H1 (cell line): ENCODE data around the gene TEKTIP1. TPM values are rescaled to one million over a fixed set of nuclear protein-coding genes. Genes with fewer than 3 reads are reported as not detected.

Experiments used
- CTCF ChIA-PET: fragments of 300-600 bp; sonication (Branson Sonifier 250); formaldehyde crosslinking; loops from one replicate; lab custom pipeline; 2021; ENCODE audit not compliant: partially characterized antibody; lab: Charles Lee
- POLR2A ChIA-PET: fragments of 300-600 bp; sonication (Branson Sonifier 250); formaldehyde crosslinking; loops from one replicate; lab custom pipeline; 2021; ENCODE audit warnings: inconsistent platforms; ENCODE audit not compliant: partially characterized antibody; lab: Charles Lee
- DNase-seq, 2 experiments: peaks; one replicate each; pipeline versions ENCODE4 v3.0.0 to v3.0.0-alpha.2; 2010 to 2022; ENCODE audit warnings: low spot score in 2 of 2, low read depth in 1 of 2, mixed read lengths in 1 of 2
- FAIRE-seq: peaks from 2 replicates; lab custom pipeline; 2011; peaks lifted over from hg19 to GRCh38; lab: Jason Lieb, UNC
- H2AFZ ChIP-seq: 2 replicates; pipeline ENCODE4 v1.8.1; 2012; ENCODE audit warnings: low read length, inconsistent platforms
- H2AK5ac ChIP-seq: 2 replicates; pipeline ENCODE4 v1.6.1; 2013; ENCODE audit warnings: low read depth, low read length
- H2BK120ac ChIP-seq: replicated peaks from 2 replicates; pipeline ENCODE3; 2013; ENCODE audit warnings: low read depth, low read length, inconsistent platforms
- H2BK12ac ChIP-seq: 2 replicates; pipeline ENCODE4 v1.6.1; 2013; ENCODE audit warnings: low read depth, low read length
- H2BK15ac ChIP-seq: 2 replicates; pipeline ENCODE4 v1.6.1; 2013; ENCODE audit warnings: low read length
- H2BK20ac ChIP-seq: 2 replicates; pipeline ENCODE4 v1.6.1; 2013; ENCODE audit warnings: low read length
- H2BK5ac ChIP-seq: 2 replicates; pipeline ENCODE4 v1.6.1; 2013; ENCODE audit warnings: low read depth, low read length
- H3K14ac ChIP-seq: 2 replicates; pipeline ENCODE4 v1.6.1; 2013; ENCODE audit warnings: inconsistent platforms; ENCODE audit not compliant: insufficient read length
- H3K18ac ChIP-seq: 2 replicates; pipeline ENCODE4 v1.6.1; 2013; ENCODE audit warnings: low read length; ENCODE audit errors: extremely low read depth
- H3K23ac ChIP-seq: 2 replicates; pipeline ENCODE4 v1.6.1; 2013; ENCODE audit warnings: inconsistent platforms; ENCODE audit not compliant: insufficient read length
- H3K23me2 ChIP-seq: 2 replicates; pipeline ENCODE4 v1.6.1; 2013; ENCODE audit warnings: low read depth, low read length
- H3K27ac ChIP-seq: 2 replicates; pipeline ENCODE4 v1.6.1; 2011; ENCODE audit warnings: low read depth, low read length, inconsistent platforms
- H3K27me3 ChIP-seq, 4 experiments: replicated peaks in 1 of 4; 1 replicate in 1 of 4; 2 replicates in 3 of 4; pipeline versions ENCODE4 v1.6.1 to v1.8.1; 2011 to 2013; ENCODE audit warnings: low read length in 3 of 4, mild to moderate bottlenecking in 3 of 4, inconsistent platforms in 2 of 4, mixed read lengths in 2 of 4, moderate library complexity in 1 of 4; ENCODE audit not compliant: control insufficient read depth in 3 of 4, insufficient read depth in 3 of 4; ENCODE audit errors: extremely low read depth in 1 of 4
- H3K36me3 ChIP-seq, 4 experiments: 2 replicates each; pipeline versions ENCODE4 v1.6.1 to v1.8.1; 2011 to 2013; ENCODE audit warnings: mild to moderate bottlenecking in 4 of 4, low read length in 3 of 4, moderate library complexity in 2 of 4, control low read depth in 1 of 4, inconsistent platforms in 1 of 4; ENCODE audit not compliant: insufficient read depth in 4 of 4, control insufficient read depth in 2 of 4
- H3K4ac ChIP-seq: replicated peaks from 2 replicates; pipeline ENCODE3; 2013; ENCODE audit warnings: low read length, low read depth, mixed read lengths, inconsistent platforms; ENCODE audit not compliant: insufficient read length
- H3K4me1 ChIP-seq, 4 experiments: replicated peaks in 1 of 4; 1 replicate in 1 of 4; 2 replicates in 3 of 4; pipeline versions ENCODE4 v1.6.1 to v1.8.1; 2011 to 2013; ENCODE audit warnings: low read length in 3 of 4, inconsistent platforms in 2 of 4, mixed read lengths in 1 of 4; ENCODE audit not compliant: insufficient read depth in 4 of 4, control insufficient read depth in 3 of 4
- H3K4me2 ChIP-seq, 2 experiments: 2 replicates each; pipeline versions ENCODE4 v1.6.1 to v1.8.1; 2011 to 2013; ENCODE audit warnings: low read depth in 2 of 2, low read length in 2 of 2, control low read depth in 1 of 2, inconsistent platforms in 1 of 2, mild to moderate bottlenecking in 1 of 2; ENCODE audit not compliant: insufficient read depth in 1 of 2
- H3K4me3 ChIP-seq, 4 experiments: fragments of 200-600, 300-600 bp in 1 of 4; sonication (generic), shearing (Covaris generic), sonication (Bioruptor Twin) in 1 of 4; 2 replicates each; pipeline versions ENCODE4 v1.5.1 to v1.8.1; 2011 to 2016; ENCODE audit warnings: low read length in 4 of 4, low read depth in 3 of 4, control low read depth in 2 of 4, inconsistent platforms in 2 of 4, mild to moderate bottlenecking in 2 of 4, mixed read lengths in 1 of 4, moderate library complexity in 1 of 4; ENCODE audit not compliant: insufficient read depth in 2 of 4; ENCODE audit errors: extremely low read depth in 1 of 4
- H3K56ac ChIP-seq: replicated peaks from 2 replicates; pipeline ENCODE3; 2013; ENCODE audit warnings: low read depth, mild to moderate bottlenecking, mixed read lengths, low read length, inconsistent platforms; ENCODE audit not compliant: insufficient read length
- H3K79me1 ChIP-seq: 2 replicates; pipeline ENCODE4 v1.6.1; 2013; ENCODE audit warnings: low read depth, low read length, control low read depth
- H3K79me2 ChIP-seq, 2 experiments: 2 replicates each; pipeline versions ENCODE4 v1.6.1 to v1.8.1; 2012 to 2013; ENCODE audit warnings: low read length in 2 of 2, mild to moderate bottlenecking in 2 of 2, inconsistent platforms in 1 of 2; ENCODE audit not compliant: insufficient read depth in 2 of 2, control insufficient read depth in 1 of 2
- H3K9ac ChIP-seq, 4 experiments: replicated peaks in 1 of 4; 1 replicate in 1 of 4; 2 replicates in 3 of 4; pipeline versions ENCODE4 v1.6.1 to v1.8.1; 2011 to 2013; ENCODE audit warnings: low read depth in 3 of 4, low read length in 3 of 4, control low read depth in 2 of 4, mild to moderate bottlenecking in 2 of 4, moderate library complexity in 2 of 4, inconsistent platforms in 1 of 4; ENCODE audit errors: extremely low read depth in 1 of 4
- H3K9me3 ChIP-seq, 2 experiments: 2 replicates each; pipeline versions ENCODE4 v1.6.1 to v1.8.1; 2012 to 2013; ENCODE audit warnings: mild to moderate bottlenecking in 2 of 2, moderate library complexity in 2 of 2, control low read depth in 1 of 2, inconsistent platforms in 1 of 2, low read depth in 1 of 2, low read length in 1 of 2, mixed read lengths in 1 of 2; ENCODE audit not compliant: insufficient read depth in 2 of 2
- H4K20me1 ChIP-seq, 2 experiments: replicated peaks in 1 of 2; 2 replicates each; pipeline versions ENCODE3 to v1.8.1; 2011 to 2013; ENCODE audit warnings: inconsistent platforms in 2 of 2, low read length in 2 of 2, mild to moderate bottlenecking in 1 of 2; ENCODE audit not compliant: insufficient read depth in 2 of 2, control insufficient read depth in 1 of 2
- H4K5ac ChIP-seq: 2 replicates; pipeline ENCODE4 v1.6.1; 2013; ENCODE audit warnings: low read length, low read depth, mixed read lengths, inconsistent platforms; ENCODE audit not compliant: insufficient read length
- H4K8ac ChIP-seq: 2 replicates; pipeline ENCODE4 v1.8.0; 2013; ENCODE audit warnings: mild to moderate bottlenecking, moderate library complexity, low read length, inconsistent platforms; ENCODE audit not compliant: insufficient read depth; ENCODE audit errors: extremely low read depth
- H4K91ac ChIP-seq: replicated peaks from 2 replicates; pipeline ENCODE3; 2013; ENCODE audit warnings: low read length, mixed read lengths, inconsistent platforms; ENCODE audit not compliant: insufficient read length
- BRCA1 ChIP-seq: IDR thresholded peaks from 2 replicates; pipeline ENCODE4 v1.6.1; 2012; ENCODE audit warnings: low read depth, low read length, improper control_type of control experiment
- CREB1 ChIP-seq: IDR thresholded peaks from 2 replicates; pipeline ENCODE4 v1.6.1; 2012; ENCODE audit warnings: inconsistent platforms
- GABPA ChIP-seq: IDR thresholded peaks from 2 replicates; pipeline ENCODE4 v1.6.1; 2011; ENCODE audit warnings: mild to moderate bottlenecking, low read length, moderate library complexity, borderline replicate concordance; ENCODE audit not compliant: insufficient read depth
- JUND ChIP-seq: IDR thresholded peaks from 2 replicates; pipeline ENCODE4 v1.6.1; 2011; ENCODE audit warnings: mild to moderate bottlenecking, improper control_type of control experiment, low read length
- KDM5A ChIP-seq: fragments of 200-600 bp; IDR thresholded peaks from 2 replicates; pipeline ENCODE4 v1.7.1; 2012; ENCODE audit warnings: mild to moderate bottlenecking, low read length, inconsistent platforms, mixed read lengths
- RFX5 ChIP-seq: IDR thresholded peaks from 2 replicates; pipeline ENCODE4 v1.6.1; 2011; ENCODE audit warnings: low read depth, low read length, improper control_type of control experiment, borderline replicate concordance
- ZNF274 ChIP-seq: IDR thresholded peaks from 2 replicates; pipeline ENCODE4 v1.7.0; 2012; ENCODE audit warnings: low read length, borderline replicate concordance; ENCODE audit errors: extremely low read depth
- WGBS, 2 experiments: shearing (Covaris generic) in 1 of 2; methylation state at CpG; one replicate each; pipeline versions ENCODE4 v1.1.6 to v1.1.7; 2013 to 2015; ENCODE audit warnings: low lambda C conversion rate in 2 of 2, mixed read lengths in 2 of 2, inconsistent platforms in 1 of 2, low coverage in 1 of 2, missing lambda C conversion rate in 1 of 2; ENCODE audit not compliant: insufficient replicate concordance in 2 of 2, insufficient coverage in 1 of 2, insufficient read length in 1 of 2; ENCODE audit errors: extremely low coverage in 1 of 2, missing lambda C conversion rate in 1 of 2; 5-methylcytosine and 5-hydroxymethylcytosine counted together
- polyA plus RNA-seq, 7 experiments: library from polyadenylated mRNA; depleted of rRNA in 3 of 7; stranded (reverse) in 5 of 7; unstranded in 2 of 7; fragments of >200 nt in 5 of 7; fragments of 200-250 nt in 2 of 7; gene quantifications; 1 replicate in 5 of 7; 2 replicates in 1 of 7; 4 replicates in 1 of 7; pipeline versions ENCODE4 v1.2.1 to v1.2.3, GENCODE V29; 2011 to 2013; ENCODE audit warnings: missing spikeins in 2 of 7, mixed read lengths in 2 of 7
- total RNA-seq: library from RNA; stranded (reverse); fragmentation: NEBNext Ultra II Directional; extraction: Animal tissue kit (Norgen Biotek cat#: 25700); gene quantifications from 2 replicates; pipeline ENCODE4 v1.2.1, GENCODE V29; 2021
- TF ChIP-seq, protein P1 (sequence below), 3 experiments: IDR thresholded peaks; 1 replicate in 2 of 3; 2 replicates in 1 of 3; pipeline versions ENCODE4 v1.5.1 to v1.6.1; 2011; ENCODE audit warnings: low read length in 3 of 3, mild to moderate bottlenecking in 3 of 3, inconsistent platforms in 2 of 3, low read depth in 1 of 3, moderate library complexity in 1 of 3; ENCODE audit not compliant: insufficient read depth in 1 of 3; ENCODE audit errors: control extremely low read depth in 1 of 3

The TEKTIP1 gene
- total and polyA plus RNA-seq, 2 of the 8 experiments (the other 6 are each of a cell fraction or from before 2014, with no cell fraction given) = 1.1 TPM; not detected in 1

DNA sequence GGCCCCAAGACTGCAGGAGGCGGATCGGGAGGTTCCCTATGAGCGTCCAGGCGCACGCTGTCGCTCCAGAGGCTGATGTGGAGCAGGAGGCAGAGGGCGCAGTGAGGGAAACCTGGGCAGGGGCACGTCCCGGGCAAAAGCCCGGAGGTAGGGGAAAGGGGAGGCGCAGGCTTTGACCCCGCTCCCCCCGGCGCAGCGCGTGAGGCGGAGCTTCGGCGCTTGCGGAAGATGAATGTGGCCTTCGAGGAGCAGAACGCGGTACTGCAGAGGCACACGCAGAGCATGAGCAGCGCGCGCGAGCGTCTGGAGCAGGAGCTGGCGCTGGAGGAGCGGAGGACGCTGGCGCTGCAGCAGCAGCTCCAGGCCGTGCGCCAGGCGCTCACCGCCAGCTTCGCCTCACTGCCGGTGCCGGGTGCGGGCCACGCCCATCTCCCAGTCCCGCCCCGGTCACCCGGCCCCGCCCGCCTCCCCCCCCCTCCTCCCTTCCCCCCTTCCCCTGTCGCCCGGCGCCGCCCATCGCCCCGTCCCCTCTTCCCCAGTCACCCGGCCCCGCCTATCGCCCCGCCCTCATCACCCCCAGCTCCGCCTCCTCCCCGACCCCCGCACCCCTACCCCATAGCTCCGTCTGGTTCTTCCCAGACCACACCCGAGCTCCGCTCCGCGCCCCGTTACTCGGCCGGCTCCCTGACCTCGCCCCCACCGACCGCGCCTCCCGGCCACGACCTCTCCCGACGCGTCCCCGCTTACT, 37.9 kb downstream of the TEKTIP1 start:
- H2BK120ac ChIP-seq = no peak overlapping the region
- peak overlapping the region; percentile 85 for H4K5ac ChIP-seq
- WGBS, 2 experiments = 1% methylated on average over 24 of the region's 78 CpGs; no CpG with 5 or more reads in 1 of the 2 experiments
- H3K14ac ChIP-seq = no peak overlapping the region
- H3K36me3 ChIP-seq = no peaks in the 10 kb centered on the region
- DNase-seq (peak; percentile 58 to 93), FAIRE-seq (no peak)
- peak overlapping the region; percentile 85 for H3K18ac ChIP-seq
- H3K27me3 ChIP-seq = peaks cover 0 to 5% (median 0%) of the 10 kb centered on the region in 4 experiments; a peak in 1 of 7 replicates
- H3K23ac ChIP-seq = no peak overlapping the region
- peak overlapping the region; percentile 77 for H3K56ac ChIP-seq
- H3K4me1 ChIP-seq = peaks cover 3 to 16% (median 12%) of the 10 kb centered on the region in 4 experiments; a peak in 6 of 7 replicates
- H3K4ac ChIP-seq = no peak overlapping the region
- ChIA-PET CTCF (interaction anchor here (0.7 to 6.6 kb wide), 7 partner anchors 15 to 480 kb away, joined by 3 to 51 read pairs (median 3); partner anchors contain the start of gene MFSD12), POLR2A (interaction anchor here (0.7 to 1.7 kb wide), 7 partner anchors 10 to 45 kb away, joined by 3 to 7 read pairs (median 3); no protein-coding TSS in a partner anchor)
- peaks cover 21% of the 10 kb centered on the region; the same call in 1 of the 2 replicates for H3K23me2 ChIP-seq
- H2BK12ac ChIP-seq = peak overlapping the region; percentile 52; the same call in 1 of the 2 replicates
- no peaks in the 10 kb centered on the region for H3K79me2 ChIP-seq
- H2BK20ac ChIP-seq = no peak overlapping the region
- H3K27ac ChIP-seq = no peak overlapping the region
- peaks cover 3 to 8% of the 10 kb centered on the region in 2 experiments for H4K20me1 ChIP-seq
- no peaks in the 10 kb centered on the region for H3K9me3 ChIP-seq
- peak overlapping the region; percentile 79; the same call in 1 of the 2 replicates for H2AFZ ChIP-seq
- 0 out of 2 replicates have a peak overlapping the region, but pooled peaks have one; percentile 45 for H4K8ac ChIP-seq
- H2AK5ac ChIP-seq = no peak overlapping the region
- H3K4me2 ChIP-seq = peak overlapping the region; percentile 84 to 87
- H3K9ac ChIP-seq = peak overlapping the region in 2 of 4 experiments; percentile 31 to 38; a peak in 4 of 7 replicates
- peak overlapping the region; percentile 54 to 77 (median 66) for H3K4me3 ChIP-seq
- peak overlapping the region; percentile 73 for H4K91ac ChIP-seq
- H2BK15ac ChIP-seq = peak overlapping the region; percentile 92; the same call in 1 of the 2 replicates
- 0 out of 2 replicates have a peak overlapping the region, but pooled peaks have one; percentile 45 for H2BK5ac ChIP-seq
- no peaks in the 10 kb centered on the region for H3K79me1 ChIP-seq
- no peak for TF ChIP-seq BRCA1
- TF ChIP-seq RFX5 = no peak
- TF ChIP-seq ZNF274 = no peak
- TF ChIP-seq CREB1 = no peak
- TF ChIP-seq JUND = no peak
- no peak for TF ChIP-seq KDM5A
- no peak for TF ChIP-seq GABPA
- TF ChIP-seq, protein P1, sequence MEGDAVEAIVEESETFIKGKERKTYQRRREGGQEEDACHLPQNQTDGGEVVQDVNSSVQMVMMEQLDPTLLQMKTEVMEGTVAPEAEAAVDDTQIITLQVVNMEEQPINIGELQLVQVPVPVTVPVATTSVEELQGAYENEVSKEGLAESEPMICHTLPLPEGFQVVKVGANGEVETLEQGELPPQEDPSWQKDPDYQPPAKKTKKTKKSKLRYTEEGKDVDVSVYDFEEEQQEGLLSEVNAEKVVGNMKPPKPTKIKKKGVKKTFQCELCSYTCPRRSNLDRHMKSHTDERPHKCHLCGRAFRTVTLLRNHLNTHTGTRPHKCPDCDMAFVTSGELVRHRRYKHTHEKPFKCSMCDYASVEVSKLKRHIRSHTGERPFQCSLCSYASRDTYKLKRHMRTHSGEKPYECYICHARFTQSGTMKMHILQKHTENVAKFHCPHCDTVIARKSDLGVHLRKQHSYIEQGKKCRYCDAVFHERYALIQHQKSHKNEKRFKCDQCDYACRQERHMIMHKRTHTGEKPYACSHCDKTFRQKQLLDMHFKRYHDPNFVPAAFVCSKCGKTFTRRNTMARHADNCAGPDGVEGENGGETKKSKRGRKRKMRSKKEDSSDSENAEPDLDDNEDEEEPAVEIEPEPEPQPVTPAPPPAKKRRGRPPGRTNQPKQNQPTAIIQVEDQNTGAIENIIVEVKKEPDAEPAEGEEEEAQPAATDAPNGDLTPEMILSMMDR (IDR thresholded peaks at IDR 0.05; ENCODE audit: control extremely low read depth in 1 of 3, insufficient read depth in 1 of 3, low read depth in 1 of 3, low read length in 3 of 3) = 0 out of 4 replicates have a peak, but pooled peaks of 1 of the 3 experiments have one; percentile 7
